DOHH2 (cell line): Measurements from ENCODE around the gene TMEM106A.

Experiments used
- CTCF ChIP-seq: fragments of 200-600 bp; sonication (generic); IDR thresholded peaks from one replicate; pipeline ENCODE4 v1.5.1; 2014; ENCODE audit warnings: antibody characterized with exemption, mild to moderate bottlenecking, low read depth, low read length; ENCODE audit not compliant: poor library complexity, severe bottlenecking
- EZH2phosphoT487 ChIP-seq: fragments of 200-600 bp; sonication (generic); IDR thresholded peaks from 2 replicates; pipeline ENCODE4 v1.6.1; 2017; ENCODE audit warnings: borderline replicate concordance, mild to moderate bottlenecking, antibody characterized with exemption, low read length, moderate library complexity, mixed read lengths

GRCh38 chr17:43176119-43176570 lies 35.5 kb upstream of the TMEM106A start:
- TF ChIP-seq CTCF: no peak
- TF ChIP-seq EZH2phosphoT487: no peak
